HG03097 (cell line): ENCODE data around the gene SIX1.

ENCODE experiments used
- ATAC-seq: cut with Tn5 transposase; IDR thresholded peaks from one replicate; pipeline ENCODE4 v1.9.1; 2021; ENCODE audit not compliant: unreplicated experiment, low FRiP score

SIX1 gene

DNA sequence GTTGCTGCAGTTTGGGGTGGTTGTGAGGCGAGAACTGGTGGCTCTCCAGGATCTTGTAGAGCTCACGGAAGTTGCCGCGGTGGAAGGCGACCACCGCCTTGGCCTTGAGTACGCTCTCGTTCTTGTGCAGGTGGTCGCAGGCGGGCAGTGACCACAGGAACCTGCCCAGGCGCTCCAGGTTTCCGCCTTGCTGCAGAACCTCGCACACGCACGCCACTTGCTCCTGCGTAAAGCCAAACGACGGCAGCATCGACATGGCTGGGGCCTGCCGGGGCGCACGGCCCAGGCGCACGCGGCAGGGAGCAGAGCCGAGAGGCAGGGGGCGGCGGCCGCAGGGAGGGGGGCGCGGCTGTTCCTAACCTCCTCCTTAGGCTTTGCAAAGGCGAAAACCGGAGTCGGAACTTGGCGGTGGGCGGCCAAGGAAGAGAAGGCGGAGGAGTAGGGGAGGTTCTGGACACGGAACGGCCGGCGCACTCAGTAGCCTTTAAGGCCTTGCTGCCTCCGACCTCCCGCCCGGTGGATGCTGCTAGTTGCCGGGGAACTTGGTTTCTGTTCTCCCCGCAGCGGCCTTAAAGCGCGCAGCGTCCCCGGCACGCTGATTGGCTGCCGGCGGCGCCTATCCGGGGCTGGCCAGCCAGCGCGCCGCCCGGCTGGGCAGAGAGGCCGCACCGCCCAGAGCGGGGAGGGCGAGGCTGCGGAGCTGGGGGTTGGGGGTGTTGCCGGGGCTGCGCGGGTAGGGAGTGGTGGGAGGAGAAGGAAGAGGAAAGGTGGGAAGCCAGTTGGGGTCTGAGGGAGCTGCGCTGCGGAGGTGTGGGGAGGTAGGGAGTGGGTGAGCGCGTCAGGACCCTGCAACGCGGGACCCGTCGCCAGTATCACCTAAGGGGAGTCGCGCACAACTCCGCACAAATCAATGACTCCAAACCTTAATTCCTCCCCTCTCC, at the start of gene SIX1:
Gene SIX1 (minus strand): TSS at position 544 of the 941 bp plus-strand sequence. CDS start 288 bp downstream, at position 256.
- no peak for ATAC-seq

GRCh38 chr14:60695327-60695726, 46.0 kb upstream of the SIX1 start:
- ATAC-seq = no peak

DNA sequence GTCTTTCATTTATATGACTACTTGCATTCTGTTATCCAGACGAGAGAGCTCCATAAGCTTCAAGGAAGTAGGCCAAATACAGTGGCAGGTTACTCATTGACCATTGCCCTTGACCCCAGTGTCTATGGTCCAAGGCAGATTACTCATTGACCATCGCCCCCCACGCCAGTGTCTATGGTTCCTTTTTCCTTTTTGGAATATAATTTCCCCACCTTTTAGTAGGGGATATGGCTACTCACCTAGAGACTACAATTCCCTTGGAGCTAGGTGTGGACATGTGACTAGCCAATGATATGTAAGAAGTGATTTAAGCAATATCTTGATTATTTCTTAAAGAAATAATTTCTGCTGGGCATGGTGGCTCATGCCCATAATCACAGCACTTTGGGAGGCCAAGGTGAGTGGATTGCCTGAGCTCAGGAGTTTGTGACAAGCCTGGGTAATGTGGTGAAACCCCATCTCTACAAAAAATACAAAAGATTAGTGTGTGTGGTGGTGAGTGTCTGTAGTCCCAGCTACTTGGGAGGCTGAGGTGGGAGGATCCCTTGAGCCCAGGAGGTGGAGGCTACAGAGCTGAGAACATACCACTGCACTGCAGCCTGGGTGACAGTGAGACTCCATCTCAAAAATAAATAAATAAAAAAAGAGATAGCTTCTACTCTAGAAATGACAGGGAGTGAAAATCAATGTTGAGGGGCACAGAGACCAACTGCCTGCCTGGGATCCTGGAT, 42.3 kb upstream of the SIX1 start:
- ATAC-seq = no peak

- no peak for ATAC-seq
These were observed 37.6 kb upstream of the SIX1 start for GRCh38 chr14:60686865-60687264.

GRCh38 chr14:60684203-60684602, 34.9 kb upstream of the SIX1 start:
- no peak for ATAC-seq

- no peak for ATAC-seq
These were observed 32.0 kb upstream of the SIX1 start for GRCh38 chr14:60681271-60681670.

DNA sequence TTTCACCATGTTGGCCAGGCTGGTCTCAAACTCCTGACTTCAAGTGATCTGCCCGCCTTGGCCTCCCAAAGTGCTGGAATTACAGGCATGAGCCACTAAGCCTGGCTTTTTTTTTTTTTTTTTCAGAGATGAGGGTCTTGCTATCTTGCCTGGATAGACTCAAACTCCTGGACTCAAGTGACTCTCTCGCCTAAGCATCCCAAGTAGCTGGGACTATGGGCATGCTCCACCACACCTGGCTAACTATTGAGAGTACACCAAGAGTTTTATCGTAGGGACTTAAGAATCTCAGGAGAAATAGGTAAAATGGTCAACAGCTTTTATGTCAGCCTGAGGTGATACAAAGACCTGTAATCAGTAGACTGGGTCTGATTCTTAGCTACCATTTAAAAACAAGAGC, 31.2 kb upstream of the SIX1 start:
- ATAC-seq = no peak

DNA sequence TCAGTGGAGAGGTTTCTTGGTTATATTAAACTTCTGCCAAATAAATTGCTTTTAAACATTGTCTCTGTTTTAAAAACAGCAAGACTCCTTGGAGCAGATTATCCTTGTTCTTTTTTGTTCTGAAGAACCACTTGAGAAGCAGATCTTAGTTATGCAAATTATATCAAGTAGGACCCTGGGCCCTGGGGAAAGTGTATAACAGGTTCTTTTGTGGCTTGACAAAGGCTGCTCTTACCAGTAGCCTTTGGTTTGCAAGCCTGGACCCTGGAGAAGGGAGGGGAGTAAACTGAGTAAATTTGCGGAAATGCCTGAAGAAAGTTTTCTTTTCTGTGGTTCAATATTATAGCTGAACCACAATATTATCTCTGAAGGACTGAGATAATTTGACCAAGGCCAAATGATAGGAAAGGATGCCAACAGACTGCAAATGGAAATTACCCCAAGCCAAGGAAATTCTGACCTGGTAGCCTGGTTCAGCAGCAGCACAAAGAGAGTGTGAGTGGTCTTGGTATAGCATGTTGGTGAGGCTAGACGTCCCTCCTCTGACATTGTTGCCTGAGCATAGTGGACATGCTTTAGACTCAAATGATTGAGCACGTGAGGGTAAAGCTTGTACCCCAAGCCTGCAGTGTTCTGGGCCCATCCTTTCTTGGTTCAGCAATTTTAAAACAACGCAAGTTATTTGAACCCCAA, 30.4 kb upstream of the SIX1 start:
- ATAC-seq = no peak

DNA sequence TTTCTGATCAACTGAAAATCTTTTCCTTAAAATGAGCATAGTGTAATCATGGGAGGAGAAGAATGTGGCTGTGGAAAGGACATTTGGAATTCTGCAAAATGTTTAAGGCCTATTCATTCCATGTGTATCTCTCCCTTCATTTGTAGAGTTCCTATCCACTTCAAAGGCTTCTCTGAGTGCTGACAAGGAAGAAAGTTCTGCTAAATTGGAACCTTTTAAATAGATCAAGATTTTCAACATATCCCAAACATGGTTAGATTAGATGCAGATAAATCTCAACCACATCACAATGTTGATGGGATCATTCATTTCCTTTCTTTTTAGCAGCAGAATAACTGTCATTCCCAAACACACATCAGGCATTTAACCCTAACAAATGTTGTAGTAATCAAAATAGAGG, 28.4 kb upstream of the SIX1 start:
- ATAC-seq = no peak

DNA sequence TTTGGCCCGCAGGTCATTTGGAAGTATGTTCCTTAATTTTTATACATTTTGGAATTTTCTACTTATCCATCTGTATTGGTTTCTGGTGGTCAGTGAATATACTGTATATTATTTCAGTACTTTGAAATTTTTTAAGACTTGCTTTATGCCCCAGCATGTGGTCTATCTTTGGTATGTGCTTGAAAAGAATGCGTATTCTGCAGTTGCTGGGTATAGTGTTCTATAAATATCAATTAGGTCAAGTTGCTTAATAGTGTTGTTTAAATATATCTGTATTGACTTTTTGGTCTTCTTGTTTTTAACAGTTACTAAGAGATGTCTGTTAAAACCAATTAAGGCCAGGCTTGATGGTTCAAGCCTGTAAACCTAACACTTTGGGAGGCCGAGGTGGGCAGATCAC, 21.7 kb upstream of the SIX1 start:
- ATAC-seq = no peak

DNA sequence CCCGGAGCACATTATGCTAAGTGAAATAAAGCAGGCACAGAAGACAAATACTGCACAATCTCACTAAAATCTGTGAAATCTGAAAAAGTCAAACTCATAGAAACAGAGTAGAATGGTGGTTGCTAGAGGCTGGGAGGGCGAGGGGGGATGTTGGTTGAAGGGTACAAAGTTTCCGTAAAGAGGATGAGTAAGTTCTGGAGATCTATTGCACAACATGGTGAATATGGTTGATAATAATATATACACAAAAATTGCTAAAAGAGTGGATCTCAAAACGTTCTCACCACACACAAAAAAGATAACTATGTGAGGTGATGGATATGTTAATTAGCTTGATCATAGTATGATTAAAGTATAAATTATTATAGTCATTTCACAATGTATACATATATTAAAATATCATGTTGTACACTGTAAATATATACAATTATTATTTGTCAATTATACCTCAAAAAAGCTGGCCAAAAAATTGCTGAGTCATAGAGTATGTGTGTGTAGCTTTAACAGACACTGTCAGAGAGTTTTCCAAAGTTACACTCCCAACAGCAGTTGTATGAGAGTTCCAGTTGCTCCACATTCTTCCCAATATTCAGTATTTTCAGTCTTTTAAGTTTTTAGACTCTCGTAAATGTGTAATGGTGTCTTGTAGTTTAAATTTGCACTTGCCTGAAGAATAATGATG, 19.3 kb upstream of the SIX1 start:
- ATAC-seq = no peak

DNA sequence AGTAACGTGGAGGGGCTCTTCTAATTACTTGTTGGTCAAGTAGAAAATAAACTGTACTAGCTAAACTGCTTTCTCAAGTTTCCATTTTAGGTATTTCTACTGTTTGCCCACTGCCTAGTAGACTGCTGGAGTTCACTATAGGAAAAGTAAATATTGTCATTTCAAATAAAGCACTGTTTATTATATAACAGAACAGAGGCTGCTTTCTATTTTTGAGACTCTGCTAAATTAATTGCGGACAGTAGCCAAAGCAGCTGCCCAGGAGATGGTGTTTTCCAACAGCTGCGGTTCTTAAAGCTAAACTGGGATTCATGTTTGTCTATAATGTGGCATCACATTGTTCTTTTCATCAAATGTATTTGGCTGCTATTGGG, 15.9 kb upstream of the SIX1 start:
- no peak for ATAC-seq

DNA sequence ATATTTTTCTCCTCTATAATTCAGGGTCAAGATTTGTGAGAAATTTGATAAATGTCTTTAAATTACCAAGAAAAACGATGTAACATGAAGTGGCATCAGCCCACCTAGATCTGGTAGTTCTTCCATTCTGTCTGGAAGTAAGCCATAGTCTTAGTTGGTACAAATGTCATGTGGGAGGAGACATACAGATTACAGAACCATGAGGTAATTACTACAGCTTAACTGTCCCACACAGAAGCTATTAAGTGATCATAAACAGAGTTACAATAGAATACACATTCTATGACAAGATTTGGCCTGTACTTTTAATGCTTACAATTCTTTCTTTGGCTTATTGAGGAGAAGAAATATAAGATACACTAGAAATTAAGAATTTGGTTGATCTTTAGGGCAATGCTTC, 13.7 kb upstream of the SIX1 start:
- no peak for ATAC-seq

GRCh38 chr14:60661721-60662120, 12.4 kb upstream of the SIX1 start:
- no peak for ATAC-seq

DNA sequence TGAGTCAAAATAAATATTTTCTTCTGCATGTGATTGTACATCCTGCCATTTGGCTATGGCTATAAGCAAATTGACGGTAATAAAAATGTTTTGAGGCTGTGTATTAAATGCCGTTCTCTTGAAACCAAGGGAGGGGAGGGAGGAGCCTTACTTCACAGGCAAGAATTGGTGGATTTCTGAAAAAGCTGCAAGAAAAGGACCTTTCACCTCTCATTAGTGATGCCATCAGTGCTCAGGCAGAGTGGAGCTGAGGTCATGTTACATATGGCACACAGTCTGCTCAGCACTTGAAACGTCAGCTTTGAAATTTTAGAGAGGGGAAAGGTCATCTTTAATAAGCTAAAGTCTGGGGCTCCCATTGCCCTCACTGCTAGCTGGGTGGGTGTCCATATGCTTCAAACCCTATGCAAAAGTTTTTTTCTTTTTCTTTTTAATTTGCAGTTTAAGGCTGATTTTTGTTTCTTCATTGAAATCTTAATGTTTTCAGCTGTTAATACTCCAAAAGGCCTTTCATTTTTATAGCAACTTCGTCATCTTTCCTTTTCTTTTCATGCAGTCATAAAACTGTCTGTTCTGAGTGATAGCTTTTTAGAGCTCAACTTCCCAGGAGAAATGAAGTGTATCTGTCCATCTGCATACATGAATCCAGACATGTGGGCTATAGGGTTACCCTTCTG, 9.8 kb upstream of the SIX1 start:
- ATAC-seq = no peak

DNA sequence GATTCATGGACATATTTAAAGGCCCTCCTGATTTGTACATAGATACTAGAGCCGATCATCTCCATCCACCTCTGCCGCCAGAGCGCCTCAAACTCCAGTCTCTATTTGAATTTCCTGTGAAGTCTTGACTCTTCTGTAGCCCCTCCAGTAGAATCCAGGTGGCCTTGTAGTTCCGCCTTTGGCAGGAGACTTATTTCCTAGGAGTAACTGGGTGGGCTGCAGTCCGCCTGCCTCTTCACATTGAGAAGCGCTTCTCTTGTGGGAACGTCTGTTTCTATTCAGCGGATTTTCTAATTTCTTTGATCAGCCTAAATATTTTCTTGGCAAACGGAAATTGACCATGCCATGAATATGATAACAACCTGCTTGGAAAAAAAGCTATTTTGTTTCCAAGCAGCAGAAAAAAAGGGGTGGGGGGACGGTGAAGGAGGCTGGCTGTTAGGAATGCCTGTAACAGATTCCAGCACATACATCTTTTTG, 9.0 kb upstream of the SIX1 start:
- no peak for ATAC-seq

DNA sequence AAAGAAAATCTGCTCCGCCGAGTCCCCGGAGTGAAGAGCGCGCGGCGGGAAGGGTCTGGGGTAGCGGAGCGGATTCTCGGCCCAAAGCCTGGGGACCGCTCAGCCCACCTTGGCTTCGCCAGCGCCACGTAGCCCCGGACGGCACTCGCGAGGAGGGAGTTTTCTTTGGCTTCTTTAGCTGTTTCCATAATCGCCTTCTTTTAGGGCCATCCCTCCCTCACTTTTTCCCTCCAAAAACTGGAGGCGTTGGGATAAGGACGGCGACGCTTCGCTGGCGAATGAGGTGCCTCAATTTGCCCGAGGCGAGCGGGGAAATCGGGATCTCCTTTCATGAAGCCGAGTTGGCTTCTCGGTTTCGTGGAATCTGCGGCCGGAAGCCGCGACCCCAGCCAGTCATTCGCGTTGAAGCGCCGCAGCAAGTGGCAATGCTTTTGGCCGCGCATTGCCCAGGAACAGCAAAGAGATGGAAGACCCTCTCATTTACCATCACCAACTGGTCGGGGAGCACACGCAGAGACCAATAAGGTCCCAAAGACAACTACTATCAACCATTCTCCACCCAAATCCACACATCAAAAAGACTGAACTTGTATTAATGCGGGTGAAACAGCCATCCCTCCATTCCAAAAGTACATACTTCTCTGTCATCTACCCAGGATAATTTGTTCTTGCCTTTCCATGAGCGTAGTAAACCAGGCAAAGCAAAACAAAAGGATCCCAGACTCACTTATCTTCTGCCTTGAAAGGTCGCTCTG, 8.4 kb upstream of the SIX1 start:
- no peak for ATAC-seq

DNA sequence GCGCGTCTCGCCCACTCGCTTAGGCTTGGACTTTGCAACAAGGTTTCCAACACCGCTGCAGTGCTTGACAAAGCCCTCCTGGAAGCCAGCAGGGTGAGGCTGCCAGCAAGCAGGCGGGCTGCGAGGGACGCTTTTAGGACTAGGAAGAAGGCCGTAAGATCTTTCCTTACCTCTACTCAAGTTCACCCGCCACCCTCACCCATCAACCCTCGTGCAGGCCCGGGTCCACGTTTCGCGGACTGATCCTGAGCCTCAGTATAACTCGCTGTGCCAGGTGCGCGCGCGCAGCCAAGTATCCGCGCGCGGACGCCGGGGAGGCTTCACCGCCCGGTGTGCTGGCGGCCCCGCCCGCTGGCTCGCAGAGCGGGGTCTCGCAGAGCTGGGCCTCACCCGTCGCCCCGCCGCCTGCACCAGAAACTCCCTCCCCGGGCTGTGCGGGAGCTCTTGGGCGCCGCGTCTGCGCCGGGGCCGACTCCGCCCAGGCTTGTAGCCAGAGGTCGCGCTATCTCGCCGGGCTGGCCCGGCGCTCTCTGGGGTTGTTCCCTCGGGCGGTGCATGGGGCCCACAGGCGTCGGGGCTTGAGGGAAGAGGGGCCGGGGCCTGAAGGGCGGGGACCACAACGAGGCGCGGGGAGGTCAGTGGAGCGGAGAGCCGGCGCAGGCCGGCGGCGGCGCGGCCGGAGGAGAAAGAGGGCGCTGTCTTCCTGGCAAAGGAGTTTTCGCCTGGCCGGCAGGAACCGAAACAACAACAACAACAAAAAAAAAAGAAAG, 7.6 kb upstream of the SIX1 start:
- peak; percentile 89 for ATAC-seq
